ENCODE results near the gene OGDH.

Gene OGDH

DNA sequence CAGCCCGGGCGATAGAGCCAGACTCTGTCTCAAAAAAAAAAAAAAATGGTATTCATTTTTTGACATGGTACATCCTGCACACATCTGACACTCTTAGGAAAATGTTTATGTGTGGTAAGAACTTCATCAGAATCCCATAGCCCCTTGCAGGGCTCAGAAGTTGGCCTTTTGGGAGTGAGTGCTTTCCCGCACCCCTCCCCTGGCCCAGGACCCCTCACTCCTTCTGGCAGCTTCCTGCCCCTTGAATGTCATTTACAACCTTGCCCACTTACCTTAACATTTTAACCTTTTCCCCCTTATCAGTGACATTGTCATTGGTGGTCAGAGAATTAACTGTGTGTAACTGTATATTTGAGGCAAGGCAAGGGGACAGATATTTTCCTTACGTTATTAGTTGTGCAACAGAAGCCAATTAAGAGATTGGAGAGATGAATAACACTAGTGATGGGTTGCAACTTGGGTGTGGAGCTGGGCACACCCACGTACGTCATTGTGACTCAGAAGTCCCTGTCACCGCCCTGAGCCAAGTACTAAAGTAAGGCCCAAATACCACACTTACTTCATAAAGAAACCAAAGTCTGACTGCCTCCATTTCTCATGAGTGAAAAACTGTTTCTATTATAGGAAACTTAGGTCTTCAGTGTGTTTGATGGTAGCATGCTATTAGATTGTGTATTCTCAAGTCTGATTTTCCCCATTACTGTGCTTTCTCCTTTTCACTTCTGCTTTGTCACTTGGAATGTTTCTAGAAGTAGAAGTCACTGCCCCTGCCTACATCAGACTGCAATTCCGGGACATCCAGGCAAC, 31.6 kb downstream of the OGDH start:
- no peak for DNase-seq (ENCODE audit: low read depth, low spot score)

DNA sequence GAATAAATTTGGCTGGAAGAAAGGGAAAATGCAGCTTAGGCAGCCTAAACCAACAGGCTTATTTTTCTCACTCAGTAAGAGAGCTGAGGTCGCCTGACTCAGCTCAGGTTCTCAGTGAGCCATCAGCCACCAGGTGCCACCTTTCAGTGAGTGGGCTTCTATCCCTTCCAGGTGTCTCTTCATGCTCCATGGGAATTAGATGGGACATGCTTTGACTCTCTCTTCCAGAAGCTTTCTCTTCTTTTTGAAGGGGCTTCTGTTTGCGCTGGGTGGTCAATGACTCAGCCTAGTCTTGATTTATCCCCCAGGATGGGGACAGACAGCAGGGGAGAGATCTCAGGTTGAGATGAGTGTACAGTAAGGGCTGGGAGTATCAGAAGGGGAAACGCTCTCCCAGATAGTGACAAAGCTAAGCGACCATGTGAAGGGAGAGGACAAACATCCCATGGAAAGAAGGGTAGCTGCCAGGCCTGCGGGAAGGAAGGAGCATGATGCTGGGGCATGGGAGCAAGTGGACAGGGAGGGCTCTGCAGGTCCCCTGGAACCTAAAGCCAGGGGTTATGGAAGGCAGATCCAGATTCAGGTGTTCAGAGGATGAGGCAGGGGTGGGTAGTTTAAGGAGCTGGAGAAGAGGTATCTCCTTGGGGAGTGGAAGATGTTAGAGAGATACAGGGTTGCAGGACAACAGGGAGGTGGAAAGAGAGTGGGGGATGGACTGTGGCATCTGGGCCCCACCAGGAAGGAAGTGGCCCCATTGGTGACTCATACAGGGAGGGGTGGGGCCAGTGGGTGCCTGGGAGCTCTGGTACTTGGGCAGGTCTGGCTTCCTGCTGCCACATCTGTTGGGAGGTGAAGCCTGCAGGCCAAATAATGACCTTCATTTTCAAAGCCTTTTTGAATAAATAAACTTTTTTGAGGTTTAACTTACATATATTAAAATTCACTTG, 32.5 kb downstream of the OGDH start:
- DNase-seq (ENCODE audit: low read depth, low spot score), result no peak

DNA sequence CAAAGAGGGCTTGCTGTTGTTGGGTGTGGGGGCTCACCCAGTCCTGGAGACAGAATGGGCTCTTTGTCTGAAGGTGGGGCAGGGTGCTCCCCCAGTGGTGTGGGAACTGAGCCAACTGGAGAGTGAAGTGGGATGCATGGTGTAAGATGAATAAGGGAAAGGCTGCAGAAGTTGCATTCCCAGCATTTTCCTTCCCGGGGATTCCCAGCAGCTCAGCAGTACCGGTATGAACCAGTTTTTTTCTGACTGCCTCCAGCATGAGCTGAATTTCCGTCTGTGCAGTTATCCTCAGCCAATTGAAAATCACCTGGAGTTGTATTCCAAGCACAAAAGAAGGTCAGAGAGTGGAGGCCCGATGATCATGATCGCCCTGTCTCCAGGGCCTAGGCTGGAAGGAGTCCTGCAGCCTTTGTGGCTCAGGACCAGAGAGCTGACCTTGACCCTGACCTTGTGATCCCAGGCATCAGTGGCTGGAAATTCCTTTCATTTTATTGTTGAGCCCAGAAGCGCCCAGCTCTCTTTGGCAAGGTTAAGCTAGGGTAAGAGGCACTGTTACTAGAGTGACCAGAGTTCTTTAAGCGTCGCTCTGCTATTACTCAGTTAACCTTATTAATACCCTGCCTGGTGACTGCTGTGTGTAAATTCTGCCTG, 33.4 kb downstream of the OGDH start:
- no peak for DNase-seq (ENCODE audit: low read depth, low spot score)

DNA sequence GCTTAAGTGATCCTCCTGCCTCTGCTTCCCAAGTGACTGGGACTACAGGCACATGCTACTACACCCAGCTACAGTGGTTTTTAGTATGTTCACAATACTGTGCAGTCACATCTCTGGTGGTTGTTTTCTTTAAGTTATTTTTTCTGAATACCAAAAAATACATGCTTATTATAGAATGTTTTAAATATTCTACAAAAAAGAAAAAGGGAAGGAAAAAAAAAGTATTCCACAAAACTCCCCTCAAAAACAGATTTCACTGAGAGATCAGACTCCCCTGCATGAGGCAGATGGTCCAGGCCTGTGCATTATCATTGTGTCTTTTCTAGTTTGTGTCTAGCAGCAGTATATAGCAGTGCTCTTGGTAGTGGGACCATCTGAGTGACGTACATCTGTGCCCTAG, 36.8 kb downstream of the OGDH start:
- no peak for DNase-seq (ENCODE audit: low read depth, low spot score)

DNA sequence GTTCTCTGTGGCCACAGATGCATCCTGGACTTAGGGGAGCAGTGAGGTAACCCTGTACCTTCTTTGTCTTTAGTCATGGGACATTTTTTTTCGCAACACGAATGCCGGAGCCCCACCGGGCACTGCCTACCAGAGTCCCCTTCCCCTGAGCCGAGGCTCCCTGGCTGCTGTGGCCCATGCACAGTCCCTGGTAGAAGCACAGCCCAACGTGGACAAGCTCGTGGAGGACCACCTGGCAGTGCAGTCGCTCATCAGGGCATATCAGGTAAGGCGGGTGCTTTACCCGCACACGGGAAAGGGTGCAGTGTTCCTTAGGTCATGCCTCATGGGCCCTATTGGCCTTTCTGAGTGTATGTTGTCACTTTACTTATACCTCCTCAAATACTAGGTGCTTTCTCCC, 38.8 kb downstream of the OGDH start:
- DNase-seq (ENCODE audit: low read depth, low spot score), result no peak

DNA sequence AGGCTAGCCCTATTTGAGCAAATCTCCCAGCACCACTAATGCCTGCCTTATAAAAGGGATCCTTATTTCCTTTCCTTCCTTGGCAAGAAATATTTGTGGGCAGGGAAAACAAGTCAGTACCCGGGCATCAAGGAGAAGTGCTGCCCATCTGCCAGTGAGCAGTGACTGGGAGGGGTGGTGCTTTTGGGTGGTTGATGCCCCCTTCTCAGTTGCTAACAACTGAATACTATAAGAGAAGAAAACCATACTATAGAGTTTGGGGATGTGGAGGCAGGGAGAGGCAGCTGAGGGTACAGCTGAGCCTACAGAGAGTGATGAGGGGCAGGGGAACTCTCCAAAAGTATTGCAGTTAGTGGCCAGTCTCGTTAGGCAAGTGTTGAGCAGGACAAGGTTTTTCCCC, 39.3 kb downstream of the OGDH start:
- no peak for DNase-seq (ENCODE audit: low read depth, low spot score)

DNA sequence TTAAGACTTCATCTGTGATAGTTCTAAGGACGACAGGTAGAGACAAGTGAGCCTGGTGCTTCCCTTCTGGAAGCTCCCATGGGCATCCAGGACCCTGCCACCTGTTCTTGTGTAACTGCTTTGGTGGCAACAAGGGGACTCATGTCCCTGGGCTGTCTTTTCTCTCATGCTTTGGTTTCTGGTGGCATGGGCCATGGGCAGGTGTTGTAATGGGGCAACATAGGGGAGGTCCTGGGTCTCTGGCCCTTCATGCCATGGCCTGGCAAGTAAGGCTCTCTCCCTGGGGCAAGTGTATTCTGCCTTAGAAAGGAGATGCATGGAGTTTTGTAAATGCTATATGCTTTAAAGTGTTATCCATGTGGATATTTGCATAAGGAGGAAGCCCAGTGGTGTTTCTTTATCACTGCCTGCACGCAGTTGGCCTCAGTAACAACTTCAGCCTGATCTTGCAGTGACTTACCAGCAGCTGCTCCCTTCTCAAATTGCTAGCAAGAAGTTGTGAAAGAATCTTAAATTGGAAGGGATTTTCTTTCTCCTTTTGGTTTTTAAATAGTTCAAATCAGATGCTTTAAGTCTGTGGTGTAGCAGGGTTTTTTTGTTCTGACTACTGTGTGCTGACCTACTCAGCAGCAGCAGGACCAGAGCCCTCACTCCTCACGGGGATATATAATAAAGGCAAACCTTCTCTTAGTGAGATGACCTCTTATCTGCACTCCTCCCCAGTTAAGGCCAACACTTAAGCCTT, 39.9 kb downstream of the OGDH start:
- no peak for DNase-seq (ENCODE audit: low read depth, low spot score)

DNA sequence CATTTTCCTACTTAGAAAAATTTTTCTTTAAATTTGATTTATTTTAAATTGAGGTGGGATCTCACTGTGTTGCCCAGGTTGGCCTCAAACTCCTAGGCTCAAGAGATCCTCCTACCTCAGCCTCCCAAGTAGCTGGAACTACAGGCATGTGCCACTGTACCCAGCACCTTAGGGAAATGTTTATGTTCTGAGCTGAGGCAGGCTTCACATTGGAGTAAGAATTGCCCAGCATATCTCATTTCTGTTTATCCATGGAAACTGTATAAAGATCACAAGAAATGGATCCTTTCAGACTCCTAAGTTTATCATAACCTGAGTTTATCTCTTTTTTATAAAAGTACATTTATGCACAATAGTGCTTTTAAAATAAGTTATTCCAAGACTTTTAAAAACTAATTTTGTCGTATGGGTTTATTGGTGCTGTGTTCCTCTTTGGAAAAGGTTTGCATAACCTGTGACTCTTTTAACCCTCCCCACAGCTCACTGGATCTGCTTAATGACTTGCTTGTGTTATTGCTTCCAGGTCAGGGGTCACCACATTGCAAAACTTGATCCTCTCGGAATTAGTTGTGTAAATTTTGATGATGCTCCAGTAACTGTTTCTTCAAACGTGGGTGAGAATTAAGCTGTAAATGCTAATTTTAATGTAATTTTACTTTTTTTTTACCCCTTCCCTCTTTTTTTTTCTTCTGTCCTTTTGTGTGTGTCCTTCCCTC, 40.7 kb downstream of the OGDH start:
- no peak for DNase-seq (ENCODE audit: low read depth, low spot score)

DNA sequence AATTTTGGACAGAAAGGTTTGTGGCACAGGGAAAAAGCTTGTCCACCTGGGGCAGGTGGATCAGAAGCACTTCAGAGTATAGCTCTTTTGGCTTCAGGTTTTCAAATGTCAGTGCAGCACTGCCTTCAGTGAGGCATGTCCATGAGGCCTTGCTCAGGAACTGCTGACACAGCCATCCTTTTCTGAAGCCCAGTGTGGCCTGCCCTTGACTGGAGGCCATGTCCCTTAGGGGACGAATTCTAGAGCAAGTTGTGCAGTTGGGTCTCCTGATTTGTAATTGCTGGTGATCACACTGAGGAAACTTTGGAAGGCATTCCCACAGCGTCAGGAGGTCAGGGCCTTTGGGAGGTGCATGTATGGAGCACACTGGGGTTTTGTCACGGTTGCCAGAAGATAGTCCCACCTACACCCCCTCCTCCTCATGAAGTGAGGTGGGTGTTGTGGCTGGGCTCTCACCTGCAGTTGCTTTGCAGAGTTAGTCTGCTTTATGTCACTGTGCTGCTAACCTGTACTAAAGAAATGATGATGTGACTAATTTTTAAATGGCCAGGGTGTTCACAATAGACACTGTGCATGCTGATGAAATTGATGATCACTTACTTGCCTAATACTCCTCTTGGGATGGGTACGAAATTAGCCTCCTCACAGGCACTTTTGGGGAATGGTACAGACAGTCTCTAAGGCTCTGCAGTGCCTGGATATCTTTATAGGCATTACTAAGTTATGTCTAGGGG, 41.7 kb downstream of the OGDH start:
- no peak for DNase-seq (ENCODE audit: low read depth, low spot score)

DNA sequence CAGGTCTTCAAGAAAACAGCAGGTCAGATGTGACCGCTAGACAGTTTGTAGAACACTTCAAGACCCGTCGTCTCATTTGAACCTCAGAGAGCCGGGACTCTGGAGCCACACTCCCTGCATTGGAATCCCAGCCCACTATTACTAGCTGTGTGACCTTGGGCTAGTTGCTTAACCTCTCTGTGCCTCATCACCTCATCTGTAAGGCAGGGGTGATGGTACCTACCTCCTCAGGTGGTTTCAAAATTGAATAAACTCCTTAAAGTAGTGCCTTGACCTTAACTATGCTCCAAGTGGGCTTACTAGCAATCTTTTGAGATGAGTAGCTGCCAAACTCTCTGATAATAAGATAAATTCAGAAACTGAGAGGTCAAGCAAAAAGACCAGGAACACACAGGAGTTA, 43.8 kb downstream of the OGDH start:
- no peak for DNase-seq (ENCODE audit: low read depth, low spot score)

DNA sequence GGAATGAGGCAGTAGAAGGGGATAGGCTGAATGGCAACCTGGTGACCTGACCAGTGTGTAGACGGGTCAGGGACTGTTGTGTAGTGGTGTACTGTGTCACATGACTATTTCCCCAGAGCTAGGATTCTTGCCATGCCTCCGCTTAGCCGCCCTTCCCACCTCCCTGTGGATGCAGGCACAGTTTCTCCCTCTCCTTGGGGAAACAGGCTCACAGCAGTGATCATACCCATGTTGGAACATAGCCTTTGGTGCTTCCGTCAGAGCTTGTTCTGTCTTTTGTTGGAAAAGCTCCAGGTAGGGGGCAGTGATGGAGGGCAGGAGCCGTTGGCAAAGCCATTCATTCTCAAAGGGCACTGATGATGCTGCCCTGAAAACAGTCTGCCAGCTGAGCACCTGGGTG, 44.3 kb downstream of the OGDH start:
- DNase-seq (ENCODE audit: low read depth, low spot score), result no peak

DNA sequence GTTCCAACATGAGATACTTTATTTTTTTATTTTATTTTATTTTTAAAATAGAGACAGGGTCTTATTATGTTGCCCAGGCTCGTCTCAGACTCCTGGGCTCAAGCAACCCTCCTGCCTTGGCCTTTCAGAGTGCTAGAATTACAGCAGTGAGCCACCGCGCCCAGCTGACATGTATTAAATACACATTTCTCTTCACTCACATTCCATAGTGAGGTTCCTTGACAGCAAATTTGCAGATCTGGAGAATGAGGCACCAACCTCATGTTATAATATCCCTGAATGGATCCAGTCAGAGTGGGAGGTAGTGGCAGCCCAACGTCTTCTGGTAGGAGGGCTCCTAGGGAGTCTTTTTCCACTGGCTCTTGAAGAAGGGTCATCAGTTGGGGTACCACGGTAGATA, 46.1 kb downstream of the OGDH start:
- no peak for DNase-seq (ENCODE audit: low read depth, low spot score)

DNA sequence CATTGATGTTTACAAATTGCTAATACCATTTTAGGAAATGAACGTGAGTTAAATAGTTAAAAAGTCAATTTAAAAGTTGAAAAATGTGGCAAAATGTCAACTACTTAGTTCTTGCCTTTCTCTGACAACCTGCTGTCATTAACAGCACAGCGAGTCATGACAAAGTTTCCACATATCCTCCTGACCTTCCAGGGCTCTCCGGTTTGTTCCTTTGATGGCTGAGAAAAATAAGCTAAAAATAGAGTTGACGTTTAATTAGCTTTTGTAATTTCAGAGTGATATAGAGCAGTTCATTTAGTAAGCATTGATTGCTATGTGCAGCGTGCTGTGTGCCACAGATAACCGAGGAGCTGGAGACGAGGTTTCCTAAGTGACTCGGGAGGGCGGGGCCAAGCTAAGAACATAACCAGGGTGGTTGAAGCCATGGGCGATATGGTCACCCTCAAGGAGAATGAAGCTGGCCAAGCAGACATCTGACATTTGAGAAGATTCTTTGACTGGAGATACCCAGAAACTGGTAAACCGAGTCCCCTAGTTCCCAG, 47.9 kb downstream of the OGDH start:
- no peak for DNase-seq (ENCODE audit: low read depth, low spot score)

DNA sequence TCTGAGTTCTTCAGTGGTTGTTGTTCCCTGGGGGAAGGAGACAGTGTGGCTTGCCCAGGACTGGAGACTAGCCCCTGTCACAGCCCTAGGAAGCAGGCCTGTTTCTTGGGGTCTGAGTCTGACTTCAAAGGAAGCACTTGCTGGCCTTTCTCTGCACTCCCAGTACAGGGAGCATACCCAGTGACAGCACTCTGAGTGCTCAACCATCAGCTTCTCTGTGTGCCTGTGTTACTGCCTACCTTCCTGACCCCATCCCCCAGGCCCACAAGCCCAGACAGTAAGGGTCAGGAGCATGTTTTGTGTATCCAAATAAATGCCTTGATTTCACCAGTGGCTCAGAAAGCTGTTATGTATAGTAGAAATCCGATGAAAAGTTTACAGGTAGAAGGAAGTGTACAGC, 48.9 kb downstream of the OGDH start:
- DNase-seq (ENCODE audit: low read depth, low spot score), result no peak

DNA sequence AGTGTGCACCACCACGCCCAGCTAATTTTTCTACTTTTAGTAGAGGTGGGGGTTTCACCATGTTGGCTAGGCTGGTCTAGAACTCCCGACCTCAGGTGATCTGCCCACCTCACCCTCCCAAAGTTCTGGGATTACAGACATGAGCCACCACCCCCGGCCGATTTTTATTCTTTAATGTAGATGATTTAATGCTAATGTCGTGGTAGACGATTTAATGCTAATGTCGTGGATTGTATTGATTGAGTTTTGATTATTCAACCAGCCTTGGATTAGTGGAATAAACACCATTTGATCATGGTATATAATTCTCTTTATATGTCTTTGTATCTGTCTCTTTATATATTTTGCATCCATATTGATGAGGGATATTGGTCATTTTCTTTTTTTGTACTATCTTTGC, 52.6 kb downstream of the OGDH start:
- DNase-seq (ENCODE audit: low read depth, low spot score), result no peak

DNA sequence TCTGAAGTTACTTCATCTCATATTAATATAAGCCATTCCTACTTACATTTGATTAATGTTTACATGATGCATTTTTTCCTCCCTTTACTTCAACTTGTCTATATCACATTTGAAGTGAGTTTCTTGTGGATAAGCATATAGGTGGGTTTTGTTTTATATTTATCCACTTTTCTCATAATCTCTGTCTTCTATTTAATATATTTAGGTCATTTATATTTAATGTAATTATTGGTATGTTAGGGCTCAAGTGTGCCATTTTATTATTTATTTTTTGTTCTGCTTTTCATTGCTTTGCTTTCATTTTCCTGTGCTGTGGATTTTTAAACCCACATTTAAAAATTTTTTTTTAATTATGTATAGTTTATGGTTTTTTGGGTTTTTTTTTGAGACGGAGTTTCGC, 54.8 kb downstream of the OGDH start:
- DNase-seq (ENCODE audit: low read depth, low spot score), result no peak

DNA sequence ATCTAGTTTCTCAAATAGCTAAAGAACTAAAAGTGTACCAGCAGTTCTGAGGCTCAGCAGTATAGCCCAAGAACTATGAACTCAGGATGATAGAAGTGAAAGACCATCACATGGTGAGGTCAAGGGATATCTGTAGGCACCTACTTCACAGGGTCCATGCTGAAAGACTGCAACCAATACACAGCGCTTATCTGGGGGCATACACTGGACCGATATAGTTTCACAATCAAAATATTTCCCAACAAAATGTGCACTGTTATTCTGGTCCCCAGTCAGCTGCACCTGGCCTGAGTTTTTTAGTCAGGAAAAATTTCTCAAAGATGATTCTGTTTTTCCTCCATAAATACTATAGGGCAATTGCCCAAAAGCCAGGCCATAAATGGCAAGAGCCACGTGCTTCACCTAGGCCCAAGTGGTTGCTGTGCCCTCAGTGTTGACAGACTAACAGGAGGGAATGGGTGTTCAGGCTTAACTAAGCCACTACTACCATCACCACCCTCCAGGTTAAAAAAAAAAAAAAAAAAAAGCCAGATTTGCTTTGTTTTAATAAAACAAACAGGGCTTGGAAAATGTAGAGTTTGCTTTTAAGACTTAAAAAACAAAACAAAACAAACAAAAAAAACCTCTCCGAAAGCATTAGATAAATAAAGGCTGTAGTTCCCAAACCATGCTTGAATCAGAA, 58.5 kb downstream of the OGDH start:
- no peak for DNase-seq (ENCODE audit: low read depth, low spot score)

DNA sequence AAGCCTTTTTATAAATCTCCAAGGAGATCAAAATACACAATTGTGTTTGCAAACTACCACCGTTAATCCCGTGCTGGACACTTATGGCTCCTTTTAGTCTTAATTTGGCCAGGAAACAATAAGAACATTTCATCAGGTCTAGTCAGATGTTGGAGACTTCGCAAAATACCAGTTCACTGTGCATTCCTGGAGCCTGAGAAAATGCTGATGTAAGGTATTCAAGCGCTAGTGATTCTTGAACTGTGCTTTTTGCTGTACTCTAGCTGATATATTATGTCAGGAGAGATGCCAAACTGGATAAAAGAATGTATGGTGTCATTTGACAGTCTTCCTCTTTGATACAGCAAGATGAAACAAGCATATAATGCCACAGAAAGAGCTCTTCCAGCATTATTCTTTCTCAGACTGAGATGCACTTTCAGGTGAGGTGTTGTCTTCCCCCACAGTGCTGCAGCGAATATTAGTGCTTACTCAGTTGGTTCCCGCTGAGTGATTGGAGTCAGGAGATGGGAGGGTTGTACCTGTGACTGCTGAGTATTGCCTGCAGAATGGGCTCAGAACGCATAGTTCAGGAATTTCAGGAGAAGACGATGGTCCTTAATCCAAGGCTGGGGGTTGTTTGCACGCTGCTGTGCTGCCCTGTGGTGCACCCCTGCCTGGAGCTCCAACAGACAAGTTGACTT, 59.2 kb downstream of the OGDH start:
- DNase-seq (ENCODE audit: low read depth, low spot score), result no peak

DNA sequence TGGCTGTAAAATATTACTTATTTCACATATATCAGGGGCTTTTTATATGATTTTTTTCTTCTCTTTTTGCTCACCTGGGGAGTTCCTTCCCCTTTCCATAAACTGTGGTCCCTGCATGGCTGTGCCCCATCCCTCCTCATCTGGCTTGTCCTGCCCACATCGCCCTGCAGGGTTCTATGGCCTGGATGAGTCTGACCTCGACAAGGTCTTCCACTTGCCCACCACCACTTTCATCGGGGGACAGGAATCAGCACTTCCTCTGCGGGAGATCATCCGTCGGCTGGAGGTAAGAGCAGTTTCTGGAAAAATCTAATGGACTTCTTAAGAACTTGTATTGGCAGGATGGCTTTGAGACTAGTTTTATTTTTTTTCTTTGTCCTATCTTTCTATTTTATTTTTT, 60.1 kb downstream of the OGDH start:
- no peak for DNase-seq (ENCODE audit: low read depth, low spot score)
